WTC11 (cell line): ENCODE data around the gene CTNNAL1. TPM values are rescaled to one million over a fixed set of nuclear protein-coding genes. Genes with fewer than 3 reads are reported as not detected.

Experiments used
- ATAC-seq: fragments of 200-7000 bp; cut with Tn5 transposase; 2 replicates; pipeline ENCODE4 v1.10.0; 2021; ENCODE audit warnings: mild to moderate bottlenecking, moderate library complexity
- CTCF ChIA-PET: fragments of 300-600 bp; sonication (Branson Sonifier 250); formaldehyde crosslinking; loops from one replicate; lab custom pipeline; 2021; ENCODE audit warnings: antibody characterized with exemption; lab: Charles Lee
- POLR2A ChIA-PET: fragments of 350-600 bp; sonication (Branson Sonifier 250); formaldehyde crosslinking; loops from one replicate; lab custom pipeline; 2021; ENCODE audit warnings: antibody characterized with exemption; lab: Charles Lee
- DNase-seq: peaks from one replicate; pipeline ENCODE4 v3.0.0; 2021; ENCODE audit warnings: low spot score
- H3K27ac Mint-ChIP-seq: 2 replicates; pipeline ENCODE4 v1.8.0; 2021; ENCODE audit warnings: mixed read lengths
- H3K27me3 Mint-ChIP-seq: 2 replicates; pipeline ENCODE4 v1.8.0; 2021; ENCODE audit warnings: low read depth, mild to moderate bottlenecking, moderate library complexity, mixed read lengths
- H3K36me3 Mint-ChIP-seq: 2 replicates; pipeline ENCODE4 v1.8.0; 2021; ENCODE audit warnings: mixed read lengths
- H3K4me1 Mint-ChIP-seq: 2 replicates; pipeline ENCODE4 v1.8.0; 2022; ENCODE audit warnings: mixed read lengths
- H3K4me3 Mint-ChIP-seq: 2 replicates; pipeline ENCODE4 v1.8.0; 2021; ENCODE audit warnings: mild to moderate bottlenecking, moderate library complexity, mixed read lengths
- H3K9me3 Mint-ChIP-seq: 2 replicates; pipeline ENCODE4 v1.8.0; 2021; ENCODE audit warnings: mixed read lengths
- GABPB1 ChIP-seq: sonication (generic); formaldehyde crosslinking; IDR thresholded peaks from 2 replicates; pipeline ENCODE4 v1.8.1; 2023; ENCODE audit warnings: mild to moderate bottlenecking, missing genetic modification reagents
- microRNA-seq: library from miRNA; unstranded; fragments of <30 nt; microRNA quantifications from one replicate; pipeline ENCODE4 v1.2.0, GENCODE V29; 2022; ENCODE audit warnings: borderline number of aligned reads
- total RNA-seq: library from RNA; stranded (reverse); gene quantifications from 3 replicates; pipeline ENCODE4 v1.2.3, GENCODE V29; 2021
- TF ChIP-seq, protein P1 (sequence below): sonication (generic); formaldehyde crosslinking; conservative IDR thresholded peaks from 2 replicates; pipeline ENCODE4 v1.8.1; 2022; ENCODE audit warnings: mild to moderate bottlenecking, missing genetic modification reagents

The CTNNAL1 gene
- total RNA-seq, 1 experiment from 2014 or later = 53.1 TPM

DNA sequence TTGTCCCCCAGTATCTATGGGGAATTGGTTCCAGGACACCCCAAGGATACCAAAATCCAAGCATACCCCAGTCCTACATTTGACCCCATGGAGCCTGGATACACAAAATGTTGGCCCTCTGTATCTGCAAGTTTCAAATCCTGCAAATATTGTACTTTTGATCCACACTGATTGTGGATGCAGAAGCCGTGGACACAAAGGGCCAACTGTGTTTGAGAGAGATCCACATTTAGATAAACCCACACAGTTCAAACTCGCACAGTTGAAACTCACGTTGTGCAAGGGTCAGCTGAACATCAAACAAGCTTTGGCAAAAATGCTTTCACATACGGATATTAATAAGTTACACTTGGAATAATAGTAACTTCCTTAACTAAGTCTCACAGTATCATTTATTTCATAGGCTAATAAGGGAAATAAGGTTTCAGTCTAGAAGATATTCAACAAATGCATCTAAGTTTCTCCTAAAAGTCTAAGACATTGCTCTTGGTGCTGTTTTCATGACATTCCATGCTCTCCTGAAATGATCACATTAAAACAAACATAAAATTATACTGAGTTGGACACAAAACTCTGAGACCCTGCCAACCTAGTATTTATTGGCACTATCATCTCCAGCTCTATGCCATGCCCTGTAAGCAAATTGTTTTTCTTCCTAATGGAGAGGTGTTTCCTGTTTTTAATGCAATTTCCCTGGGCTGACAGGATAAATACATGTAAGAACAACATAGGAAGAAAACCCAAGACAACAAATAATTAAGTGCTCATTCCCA is 118.9 kb downstream of the CTNNAL1 start:
- H3K4me1 Mint-ChIP-seq = no peaks in the 10 kb centered on the region
- no peak overlapping the region for H3K27ac Mint-ChIP-seq
- CTCF ChIA-PET = no interaction called here

More for the DNA sequence above, 118.9 kb downstream of the CTNNAL1 start:
- Mint-ChIP-seq H3K4me3 (no peak overlapping the region), H3K36me3 (peaks cover 74% of the 10 kb centered on the region), H3K27me3 (no peaks in the 10 kb centered on the region), H3K9me3 (no peaks in the 10 kb centered on the region)
- no peak for DNase-seq
- TF ChIP-seq, protein P1, sequence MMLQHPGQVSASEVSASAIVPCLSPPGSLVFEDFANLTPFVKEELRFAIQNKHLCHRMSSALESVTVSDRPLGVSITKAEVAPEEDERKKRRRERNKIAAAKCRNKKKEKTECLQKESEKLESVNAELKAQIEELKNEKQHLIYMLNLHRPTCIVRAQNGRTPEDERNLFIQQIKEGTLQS (CRISPR knock-in tag) = no peak
- peak; percentile 28; the same call in 1 of the 2 replicates for TF ChIP-seq GABPB1 (CRISPR knock-in tag)
- POLR2A ChIA-PET = no interaction called here
- ATAC-seq = no peak

Small RNA genes within 50 kb of the gene (microRNA-seq; reads per million reads assigned to microRNA genes)
- gene MIR32 = 67.1 reads per million, percentile 57 among the genes with 10 or more reads in this experiment

Other genes with a start within 250 kb of the CTNNAL1 start
- not detected in 3 replicates for gene ACTL7B, start 157.5 kb downstream of the CTNNAL1 start, total RNA-seq
- gene ACTL7A, start 151.2 kb downstream of the CTNNAL1 start, total RNA-seq = not detected in 3 replicates
- 27.9 to 30.5 TPM (median 29.0 TPM) in 3 replicates for gene ELP1, start 79.4 kb downstream of the CTNNAL1 start, total RNA-seq
- gene ABITRAM, start 79.1 kb downstream of the CTNNAL1 start, total RNA-seq = 4.6 to 6.5 TPM (median 6.0 TPM) in 3 replicates
- gene TMEM245, start 106.4 kb upstream of the CTNNAL1 start, total RNA-seq = 40.8 to 47.2 TPM (median 43.2 TPM) in 3 replicates
- gene FRRS1L, start 153.8 kb upstream of the CTNNAL1 start, total RNA-seq = 0.71 to 1.1 TPM (median 1.0 TPM) in 3 replicates